ENCODE data around the gene COMMD9.

COMMD9 gene

DNA sequence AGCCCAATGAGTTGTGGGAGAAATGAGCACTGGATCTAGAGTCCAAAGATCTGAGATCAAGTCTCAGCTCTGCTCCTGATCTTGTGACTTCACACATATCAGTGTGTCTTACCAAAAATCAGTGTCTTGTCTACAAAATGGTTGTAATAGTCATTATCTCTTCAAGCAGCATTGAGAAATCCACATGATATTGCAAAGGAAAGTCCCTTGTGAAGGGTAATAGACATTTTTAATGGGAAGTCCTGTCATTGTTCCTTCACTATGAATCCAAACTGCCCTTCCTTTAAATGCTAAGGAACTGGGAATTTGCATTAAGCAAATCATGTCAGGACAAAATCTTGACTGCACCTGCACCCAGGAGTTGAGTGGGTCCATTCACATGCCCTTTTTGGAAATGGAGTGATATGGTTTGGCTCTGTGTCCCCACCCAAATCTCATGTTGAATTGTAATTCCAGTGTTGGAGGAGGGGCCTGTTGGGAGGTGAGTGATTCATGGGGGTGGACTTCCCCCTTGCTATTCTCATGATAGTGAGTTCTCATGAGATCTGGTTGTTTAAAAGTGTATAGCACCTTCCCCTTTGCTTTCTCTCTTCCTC lies 51.1 kb downstream of the COMMD9 start:
- no peaks in the 10 kb centered on the region for H3K9me3 Mint-ChIP-seq
- no peak overlapping the region for H3K4me3 Mint-ChIP-seq
- peaks cover 4% of the 10 kb centered on the region for H3K27me3 Mint-ChIP-seq
- intact Hi-C loops (cut with micrococcal nuclease) = no loop called here
- no peaks in the 10 kb centered on the region for H3K36me3 Mint-ChIP-seq (ENCODE audit: low read depth)
- H3K27ac Mint-ChIP-seq = no peak overlapping the region
- peaks cover 13% of the 10 kb centered on the region for H3K4me1 Mint-ChIP-seq (ENCODE audit: low read depth)

DNA sequence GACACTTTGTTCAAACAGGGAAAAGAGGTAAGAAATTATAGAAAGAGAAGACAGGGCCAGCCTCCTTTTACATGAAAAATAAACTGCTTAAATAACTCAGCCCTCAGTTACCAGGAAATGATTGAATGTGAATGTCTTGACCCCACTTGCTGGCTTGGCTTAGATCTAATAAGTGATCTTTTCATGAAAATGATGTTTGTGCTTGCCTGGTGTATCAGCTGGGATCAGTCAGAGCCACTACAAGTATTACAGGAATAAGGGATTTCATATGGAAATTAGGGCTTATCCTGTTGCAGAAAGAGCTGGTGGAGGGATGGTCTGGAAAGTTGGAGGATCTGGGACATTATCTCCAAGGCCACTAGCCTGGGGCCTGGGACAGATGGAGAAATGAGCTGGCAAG lies 51.8 kb downstream of the COMMD9 start:
- no peak overlapping the region for H3K4me3 Mint-ChIP-seq
- no peaks in the 10 kb centered on the region for H3K9me3 Mint-ChIP-seq
- H3K27me3 Mint-ChIP-seq = peaks cover 4% of the 10 kb centered on the region
- H3K27ac Mint-ChIP-seq = no peak overlapping the region
- peaks cover 13% of the 10 kb centered on the region for H3K4me1 Mint-ChIP-seq (ENCODE audit: low read depth)
- H3K36me3 Mint-ChIP-seq (ENCODE audit: low read depth) = no peaks in the 10 kb centered on the region
- intact Hi-C loops (cut with micrococcal nuclease) = no loop called here

DNA sequence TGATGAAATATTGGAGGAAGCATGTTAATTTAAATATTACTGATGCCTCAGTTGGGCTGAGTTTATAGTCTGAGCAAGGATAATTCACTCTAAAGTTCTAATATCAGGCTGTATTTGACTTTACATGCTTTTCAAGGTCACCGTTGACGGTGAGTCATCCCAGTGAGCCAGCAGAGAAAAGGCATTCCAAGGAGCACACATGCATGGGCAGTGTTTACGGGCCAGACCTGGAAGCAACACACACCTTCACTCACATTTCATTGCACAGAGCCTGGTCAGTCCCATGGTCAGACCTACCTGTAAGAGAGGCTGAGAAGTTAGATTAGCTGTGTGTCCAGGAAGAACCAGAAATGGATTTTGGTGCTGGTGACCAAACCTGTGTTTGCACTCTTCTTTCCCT lies 53.5 kb downstream of the COMMD9 start:
- intact Hi-C loops (cut with micrococcal nuclease) = no loop called here
- Mint-ChIP-seq H3K9me3 (no peaks in the 10 kb centered on the region), H3K4me1 (ENCODE audit: low read depth) (peaks cover 5% of the 10 kb centered on the region), H3K4me3 (no peak overlapping the region), H3K27ac (no peak overlapping the region), H3K36me3 (ENCODE audit: low read depth) (no peaks in the 10 kb centered on the region), H3K27me3 (peaks cover 4% of the 10 kb centered on the region)

DNA sequence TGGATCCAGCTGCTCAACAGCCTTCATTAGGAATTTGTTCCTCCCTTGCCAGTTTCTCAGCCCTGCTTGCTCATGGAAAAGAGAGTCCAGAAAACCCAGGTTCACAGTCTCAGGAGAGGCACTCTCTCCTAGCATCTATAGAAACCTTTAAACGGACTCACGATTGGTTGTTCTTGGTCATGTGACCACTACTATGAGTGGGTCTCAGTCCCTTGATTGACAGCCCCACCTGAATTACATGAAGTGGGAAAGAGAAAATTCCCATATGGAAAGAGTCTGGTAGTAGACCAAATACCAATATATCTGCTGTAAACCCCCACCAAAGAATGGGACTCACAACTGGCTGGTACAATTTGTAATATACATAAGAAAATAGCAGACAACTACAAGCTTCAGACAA lies 54.4 kb downstream of the COMMD9 start:
- H3K36me3 Mint-ChIP-seq (ENCODE audit: low read depth) = no peaks in the 10 kb centered on the region
- intact Hi-C loops (cut with micrococcal nuclease) = no loop called here
- H3K27me3 Mint-ChIP-seq = peaks cover 4% of the 10 kb centered on the region
- no peak overlapping the region for H3K27ac Mint-ChIP-seq
- H3K4me1 Mint-ChIP-seq (ENCODE audit: low read depth) = peaks cover 5% of the 10 kb centered on the region
- H3K9me3 Mint-ChIP-seq = no peaks in the 10 kb centered on the region
- H3K4me3 Mint-ChIP-seq = no peak overlapping the region

DNA sequence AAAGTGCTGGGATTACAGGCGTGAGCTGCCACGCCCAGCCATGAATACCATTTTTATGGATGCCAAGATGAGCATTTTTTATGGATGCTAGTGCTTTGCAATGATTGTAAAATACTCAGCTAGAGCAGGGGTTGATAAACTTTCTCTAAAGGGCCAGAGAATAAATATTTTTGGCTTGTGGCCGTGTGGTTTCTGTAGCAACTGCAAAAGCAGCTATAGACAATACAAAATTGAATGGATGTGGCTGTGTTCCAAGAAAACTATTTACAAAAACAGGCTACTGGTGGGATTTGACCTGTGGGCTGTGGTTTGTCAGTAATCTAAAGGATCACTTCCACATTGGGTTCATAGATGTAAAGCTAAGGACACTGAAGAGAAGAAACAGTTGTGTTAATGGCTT lies 56.0 kb downstream of the COMMD9 start:
- no peak overlapping the region for H3K27ac Mint-ChIP-seq
- peaks cover 4% of the 10 kb centered on the region for H3K27me3 Mint-ChIP-seq
- no peaks in the 10 kb centered on the region for H3K36me3 Mint-ChIP-seq (ENCODE audit: low read depth)
- H3K9me3 Mint-ChIP-seq = no peaks in the 10 kb centered on the region
- intact Hi-C loops (cut with micrococcal nuclease) = no loop called here
- peaks cover under 1% of the 10 kb centered on the region for H3K4me1 Mint-ChIP-seq (ENCODE audit: low read depth)
- no peak overlapping the region for H3K4me3 Mint-ChIP-seq

DNA sequence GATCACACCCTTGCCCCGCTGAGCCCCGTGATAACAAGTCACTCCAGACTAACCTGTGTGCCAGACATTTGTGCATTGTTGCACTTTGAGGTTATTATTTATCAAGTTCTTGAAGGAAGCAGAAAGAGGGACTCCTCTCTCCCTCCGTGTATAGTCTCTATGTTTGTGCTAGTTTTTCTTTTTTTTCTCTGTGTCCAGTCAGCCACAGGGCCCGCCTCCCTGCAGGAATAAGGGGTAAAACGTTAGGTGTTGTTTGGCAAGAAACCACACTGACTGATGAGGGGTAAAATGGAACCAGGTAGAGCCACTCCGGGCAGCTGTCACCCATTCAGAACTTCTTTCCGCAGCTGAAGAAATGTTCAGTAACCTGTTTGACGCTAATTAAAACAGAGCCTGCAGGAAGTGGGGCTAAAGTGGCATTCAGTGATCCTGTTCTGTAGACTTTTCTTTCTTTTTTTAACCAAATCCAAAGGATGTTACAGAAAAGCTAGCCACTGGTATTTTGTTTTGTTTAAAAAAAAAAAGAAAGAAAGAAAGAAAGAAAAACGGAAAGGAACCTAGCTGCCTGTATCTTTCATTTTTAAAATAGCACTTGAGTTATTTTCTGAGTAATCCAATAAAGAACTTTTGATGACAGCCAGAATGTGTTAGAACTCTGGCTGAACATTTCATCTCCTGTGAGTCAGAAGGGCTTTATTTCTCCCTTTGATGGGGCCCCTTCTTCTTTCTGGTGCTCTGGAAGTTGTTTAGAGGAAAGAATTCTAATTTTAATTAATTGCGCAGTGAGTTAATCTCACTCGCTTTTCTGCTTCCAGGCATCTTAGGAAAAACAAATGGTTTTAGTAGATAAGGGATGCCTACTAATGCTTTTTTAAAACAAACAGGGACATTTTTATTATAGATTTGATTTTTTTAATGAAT lies 58.2 kb downstream of the COMMD9 start:
- Mint-ChIP-seq H3K9me3 (no peaks in the 10 kb centered on the region), H3K4me1 (ENCODE audit: low read depth) (no peaks in the 10 kb centered on the region), H3K4me3 (no peak overlapping the region), H3K27ac (no peak overlapping the region), H3K27me3 (no peaks in the 10 kb centered on the region), H3K36me3 (ENCODE audit: low read depth) (no peaks in the 10 kb centered on the region)
- intact Hi-C loops (cut with micrococcal nuclease) = no loop called here

DNA sequence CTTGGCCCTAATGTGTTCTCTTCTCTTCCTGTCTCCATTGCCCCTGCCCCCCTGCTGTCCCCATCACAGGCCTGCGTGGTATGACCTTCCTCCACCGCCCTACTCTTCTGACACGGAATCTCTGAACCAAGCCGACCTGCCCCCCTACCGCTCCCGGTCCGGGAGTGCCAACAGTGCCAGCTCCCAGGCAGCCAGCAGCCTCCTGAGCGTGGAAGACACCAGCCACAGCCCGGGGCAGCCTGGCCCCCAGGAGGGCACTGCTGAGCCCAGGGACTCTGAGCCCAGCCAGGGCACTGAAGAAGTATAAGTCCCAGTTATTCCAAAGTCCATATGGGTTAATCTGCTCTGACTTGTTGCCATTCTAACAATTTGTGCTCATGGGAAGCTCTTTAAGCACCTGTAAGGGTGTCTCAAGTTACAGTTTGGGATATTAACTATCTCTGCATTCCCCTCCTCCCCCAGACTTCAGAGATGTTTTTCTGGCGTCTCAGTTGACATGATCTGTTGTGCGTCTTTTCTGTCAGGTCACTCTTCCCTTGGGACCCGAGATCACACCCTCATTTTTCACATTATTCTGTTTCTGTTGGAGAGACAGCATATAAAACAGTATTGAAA lies 60.0 kb downstream of the COMMD9 start:
- intact Hi-C loops (cut with micrococcal nuclease) = no loop called here
- no peaks in the 10 kb centered on the region for H3K4me1 Mint-ChIP-seq (ENCODE audit: low read depth)
- H3K9me3 Mint-ChIP-seq = no peaks in the 10 kb centered on the region
- no peaks in the 10 kb centered on the region for H3K27me3 Mint-ChIP-seq
- H3K27ac Mint-ChIP-seq = no peak overlapping the region
- no peaks in the 10 kb centered on the region for H3K36me3 Mint-ChIP-seq (ENCODE audit: low read depth)
- no peak overlapping the region for H3K4me3 Mint-ChIP-seq

DNA sequence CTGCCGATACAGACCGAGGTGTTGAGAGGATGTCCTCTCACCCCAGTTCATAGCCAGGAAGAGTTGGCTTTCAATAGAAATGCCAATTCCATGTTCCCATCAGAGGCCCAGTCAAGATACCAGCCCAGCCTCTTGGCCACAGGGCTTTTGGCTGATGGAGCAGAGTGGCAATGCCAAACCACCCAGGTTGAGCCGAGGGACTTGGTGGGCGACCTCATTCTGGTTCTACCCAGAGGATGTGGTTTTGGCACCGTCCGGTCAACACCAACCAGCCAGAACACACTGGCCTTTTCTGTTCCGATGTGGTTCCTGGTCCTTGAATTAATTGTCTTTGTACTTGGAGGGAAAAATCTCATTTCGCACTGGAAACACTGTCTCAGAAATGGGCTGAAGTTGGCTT lies 60.5 kb downstream of the COMMD9 start:
- H3K27me3 Mint-ChIP-seq = no peaks in the 10 kb centered on the region
- intact Hi-C loops (cut with micrococcal nuclease) = no loop called here

DNA sequence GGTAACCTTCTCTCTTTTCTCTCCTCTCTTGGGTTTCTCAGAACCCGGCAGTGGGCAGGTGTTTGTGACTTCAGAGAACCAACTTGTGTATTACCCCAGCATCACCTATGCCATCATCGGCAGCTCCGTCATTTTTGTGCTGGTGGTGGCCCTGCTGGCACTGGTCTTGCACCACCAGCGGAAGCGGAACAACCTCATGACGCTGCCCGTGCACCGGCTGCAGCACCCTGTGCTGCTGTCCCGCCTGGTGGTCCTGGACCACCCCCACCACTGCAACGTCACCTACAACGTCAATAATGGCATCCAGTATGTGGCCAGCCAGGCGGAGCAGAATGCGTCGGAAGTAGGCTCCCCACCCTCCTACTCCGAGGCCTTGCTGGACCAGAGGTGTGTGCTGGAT lies 62.2 kb downstream of the COMMD9 start:
- no peak overlapping the region for H3K27ac Mint-ChIP-seq
- intact Hi-C loops (cut with micrococcal nuclease) = no loop called here
- no peaks in the 10 kb centered on the region for H3K36me3 Mint-ChIP-seq (ENCODE audit: low read depth)
- H3K4me3 Mint-ChIP-seq = no peak overlapping the region
- no peaks in the 10 kb centered on the region for H3K27me3 Mint-ChIP-seq
- H3K9me3 Mint-ChIP-seq = no peaks in the 10 kb centered on the region
- H3K4me1 Mint-ChIP-seq (ENCODE audit: low read depth) = no peaks in the 10 kb centered on the region

More for the DNA sequence above, 60.5 kb downstream of the COMMD9 start:
- Mint-ChIP-seq H3K36me3 (ENCODE audit: low read depth) (no peaks in the 10 kb centered on the region), H3K27ac (no peak overlapping the region), H3K9me3 (no peaks in the 10 kb centered on the region), H3K4me1 (ENCODE audit: low read depth) (no peaks in the 10 kb centered on the region), H3K4me3 (no peak overlapping the region)

DNA sequence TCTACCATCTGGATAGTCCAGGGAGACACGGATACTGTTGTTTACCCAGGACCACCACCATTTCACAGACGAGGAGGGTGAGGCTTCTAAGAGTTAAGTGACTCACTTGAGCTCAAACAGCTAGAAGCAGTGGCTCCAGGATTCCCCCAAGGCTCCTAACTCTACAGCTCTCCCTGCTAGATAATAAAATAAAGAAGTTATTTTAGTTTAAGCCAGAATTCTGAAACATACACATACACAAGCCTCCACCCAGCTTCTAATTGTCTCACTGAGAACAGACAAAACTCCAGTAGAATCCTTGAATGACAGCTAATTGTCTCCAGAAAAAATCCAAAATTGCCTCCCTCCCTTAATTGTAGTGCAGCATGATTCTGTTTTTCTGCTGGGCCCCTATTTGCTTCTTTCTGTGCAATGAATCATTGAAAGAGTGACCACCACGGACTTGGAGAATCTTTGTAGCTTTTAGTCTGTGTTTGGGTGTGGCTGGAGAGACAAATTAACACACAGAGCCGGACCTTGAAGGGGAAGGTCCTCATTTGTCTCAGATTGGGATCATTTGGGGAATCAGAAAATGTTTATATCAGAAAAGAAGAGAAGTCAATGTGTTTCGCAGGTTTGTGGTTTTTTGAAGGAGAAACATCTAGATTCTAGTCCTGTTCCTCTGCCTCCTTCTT lies 64.9 kb downstream of the COMMD9 start:
- Mint-ChIP-seq H3K4me3 (no peak overlapping the region), H3K9me3 (peaks cover 11% of the 10 kb centered on the region), H3K36me3 (ENCODE audit: low read depth) (no peaks in the 10 kb centered on the region), H3K4me1 (ENCODE audit: low read depth) (no peaks in the 10 kb centered on the region), H3K27me3 (no peaks in the 10 kb centered on the region), H3K27ac (no peak overlapping the region)
- intact Hi-C loops (cut with micrococcal nuclease) = no loop called here

DNA sequence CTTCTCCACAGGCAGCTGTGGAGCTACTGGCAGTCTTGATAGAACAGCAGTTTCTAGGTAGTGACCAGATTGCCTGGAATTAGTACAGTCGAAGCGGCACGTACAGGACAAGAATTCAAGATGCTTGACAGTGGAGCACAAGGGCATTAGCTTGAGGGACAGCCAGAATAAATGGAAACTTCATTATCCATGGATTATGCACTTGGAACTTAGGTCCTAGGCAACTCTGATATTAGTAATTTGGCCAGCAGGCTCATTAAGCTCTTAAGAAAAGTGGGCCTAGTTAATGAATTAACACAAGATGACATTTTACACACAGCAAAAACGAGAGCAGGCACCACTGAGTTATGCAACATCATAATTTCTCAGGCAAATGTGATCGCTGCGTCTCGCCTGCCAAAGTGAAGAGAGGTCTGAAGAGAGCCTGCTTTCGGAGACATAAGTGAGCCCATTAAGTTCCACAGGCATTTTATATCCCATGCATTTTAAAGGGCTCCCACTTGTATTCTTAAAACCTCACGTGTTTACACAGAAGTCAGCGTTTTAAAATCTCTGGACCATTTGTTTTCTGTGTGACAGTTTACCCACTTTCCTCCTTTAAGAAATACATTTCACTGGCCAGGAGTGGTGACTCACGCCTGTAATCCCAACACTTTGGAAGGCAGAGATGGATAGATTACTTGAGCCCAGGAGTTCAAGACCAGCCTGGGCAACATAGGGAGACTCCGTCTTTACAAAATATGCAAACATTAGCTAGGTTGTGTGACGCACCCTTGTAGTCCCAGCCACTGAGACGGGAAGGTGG lies 66.2 kb downstream of the COMMD9 start:
- Mint-ChIP-seq H3K27me3 (no peaks in the 10 kb centered on the region), H3K4me1 (ENCODE audit: low read depth) (no peaks in the 10 kb centered on the region), H3K36me3 (ENCODE audit: low read depth) (no peaks in the 10 kb centered on the region)

More for the DNA sequence above, 66.2 kb downstream of the COMMD9 start:
- no peak overlapping the region for H3K4me3 Mint-ChIP-seq
- H3K9me3 Mint-ChIP-seq = peaks cover 11% of the 10 kb centered on the region
- no peak overlapping the region for H3K27ac Mint-ChIP-seq
- intact Hi-C loops (cut with micrococcal nuclease) = no loop called here
